ENCODE results near the gene FFAR2. TPM values are rescaled to one million over a fixed set of nuclear protein-coding genes. Genes with fewer than 3 reads are reported as not detected.

Gene FFAR2
- total RNA-seq, 2 donors from 2014 or later = not detected

DNA sequence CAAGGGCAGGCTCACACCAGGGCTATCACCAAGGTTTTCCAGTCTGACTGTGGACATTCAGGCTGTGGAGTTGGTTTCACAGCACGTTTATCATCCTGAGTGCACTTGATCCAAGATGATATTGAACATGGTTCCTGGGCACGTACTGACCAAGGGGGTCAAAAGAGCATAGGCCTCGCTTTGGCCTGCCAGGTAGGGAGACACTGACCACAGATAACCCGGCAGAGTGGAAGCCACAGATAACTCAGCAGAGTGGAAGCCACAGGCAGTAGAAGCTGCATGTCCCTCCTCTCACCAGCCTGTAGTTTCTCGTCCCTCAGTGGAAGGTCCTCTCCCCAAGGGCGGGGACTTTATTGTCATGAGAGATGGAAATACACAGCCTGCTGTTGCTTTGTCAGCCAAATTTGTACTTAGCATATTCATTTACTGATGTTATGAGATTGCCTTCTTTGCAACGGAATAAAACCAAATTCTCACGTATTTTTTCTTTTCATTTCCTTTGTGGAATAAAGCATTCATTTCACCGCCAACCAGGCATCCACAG is 51.0 kb downstream of the FFAR2 start:
- Histone ChIP-seq H3K9ac (ENCODE audit: extremely low read depth, low read length, poor library complexity, severe bottlenecking) (no peak overlapping the region), H3K36me3 (ENCODE audit: control insufficient read depth, insufficient read depth, low read length) (peaks cover 69% of the 10 kb centered on the region), H3K27me3 (ENCODE audit: control insufficient read depth, insufficient read depth, low read length, poor library complexity, severe bottlenecking) (no peaks in the 10 kb centered on the region), H3K4me3 (ENCODE audit: low read length) (no peak overlapping the region), H3K4me1 (ENCODE audit: control insufficient read depth, insufficient read depth, low read length) (no peaks in the 10 kb centered on the region), H3K27ac (ENCODE audit: low read depth, low read length) (no peak overlapping the region), H3K9me3 (ENCODE audit: control insufficient read depth, low read length) (no peaks in the 10 kb centered on the region)
- H3K9me3 Mint-ChIP-seq = no peaks in the 10 kb centered on the region
- H3K27ac Mint-ChIP-seq = no peak overlapping the region
- H3K27me3 Mint-ChIP-seq (ENCODE audit: insufficient read depth) = no peaks in the 10 kb centered on the region
- WGBS, 2 experiments (ENCODE audit: insufficient coverage in 1 of 2, insufficient read length in 1 of 2) = 90 to 91% methylated on average over 8 to 9 of the region's 9 CpGs
- peaks cover 72% of the 10 kb centered on the region for H3K36me3 Mint-ChIP-seq (ENCODE audit: low read depth)
- H3K4me1 Mint-ChIP-seq = peaks cover 23% of the 10 kb centered on the region
- no peak overlapping the region for H3K4me3 Mint-ChIP-seq
- TF ChIP-seq, protein P1, sequence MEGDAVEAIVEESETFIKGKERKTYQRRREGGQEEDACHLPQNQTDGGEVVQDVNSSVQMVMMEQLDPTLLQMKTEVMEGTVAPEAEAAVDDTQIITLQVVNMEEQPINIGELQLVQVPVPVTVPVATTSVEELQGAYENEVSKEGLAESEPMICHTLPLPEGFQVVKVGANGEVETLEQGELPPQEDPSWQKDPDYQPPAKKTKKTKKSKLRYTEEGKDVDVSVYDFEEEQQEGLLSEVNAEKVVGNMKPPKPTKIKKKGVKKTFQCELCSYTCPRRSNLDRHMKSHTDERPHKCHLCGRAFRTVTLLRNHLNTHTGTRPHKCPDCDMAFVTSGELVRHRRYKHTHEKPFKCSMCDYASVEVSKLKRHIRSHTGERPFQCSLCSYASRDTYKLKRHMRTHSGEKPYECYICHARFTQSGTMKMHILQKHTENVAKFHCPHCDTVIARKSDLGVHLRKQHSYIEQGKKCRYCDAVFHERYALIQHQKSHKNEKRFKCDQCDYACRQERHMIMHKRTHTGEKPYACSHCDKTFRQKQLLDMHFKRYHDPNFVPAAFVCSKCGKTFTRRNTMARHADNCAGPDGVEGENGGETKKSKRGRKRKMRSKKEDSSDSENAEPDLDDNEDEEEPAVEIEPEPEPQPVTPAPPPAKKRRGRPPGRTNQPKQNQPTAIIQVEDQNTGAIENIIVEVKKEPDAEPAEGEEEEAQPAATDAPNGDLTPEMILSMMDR (conservative IDR thresholded peaks at IDR 0.05) = no peak
- no peak for DNase-seq

DNA sequence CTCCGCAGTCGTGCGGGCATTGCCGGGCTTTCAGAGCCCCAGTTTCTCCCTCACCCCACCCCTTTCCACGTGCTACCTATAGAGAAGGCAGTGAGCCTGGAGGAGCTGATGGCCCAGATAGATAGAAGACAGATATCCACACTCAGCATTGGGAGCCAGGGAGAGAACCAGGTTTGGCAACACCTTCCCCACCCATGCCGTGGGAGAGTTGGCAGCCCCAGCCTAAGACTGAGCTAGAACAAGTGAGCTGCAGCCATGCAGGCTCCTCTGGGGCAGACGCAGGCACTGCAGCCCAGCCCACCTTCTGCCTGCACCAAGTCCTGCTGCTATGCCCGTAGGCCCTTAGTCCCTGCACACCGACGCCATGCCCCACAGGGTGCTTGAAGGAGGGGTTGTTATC is 52.6 kb downstream of the FFAR2 start:
- Mint-ChIP-seq H3K9me3 (no peaks in the 10 kb centered on the region), H3K4me1 (peaks cover 18% of the 10 kb centered on the region), H3K36me3 (ENCODE audit: low read depth) (peaks cover 88% of the 10 kb centered on the region), H3K4me3 (no peak overlapping the region), H3K27me3 (ENCODE audit: insufficient read depth) (no peaks in the 10 kb centered on the region), H3K27ac (no peak overlapping the region)
- no peaks in the 10 kb centered on the region for H3K27me3 ChIP-seq (ENCODE audit: control insufficient read depth, insufficient read depth, low read length, poor library complexity, severe bottlenecking)
- no peak overlapping the region for H3K9ac ChIP-seq (ENCODE audit: extremely low read depth, low read length, poor library complexity, severe bottlenecking)
- no peak for DNase-seq
- H3K4me1 ChIP-seq (ENCODE audit: control insufficient read depth, insufficient read depth, low read length) = peaks cover 2% of the 10 kb centered on the region
- 96 to 97% methylated on average over 5 to 10 of the region's 10 CpGs for WGBS, 2 experiments (ENCODE audit: insufficient coverage in 1 of 2, insufficient read length in 1 of 2)
- no peak overlapping the region for H3K4me3 ChIP-seq (ENCODE audit: low read length)
- peaks cover 85% of the 10 kb centered on the region for H3K36me3 ChIP-seq (ENCODE audit: control insufficient read depth, insufficient read depth, low read length)
- no peak overlapping the region for H3K27ac ChIP-seq (ENCODE audit: low read depth, low read length)
- no peaks in the 10 kb centered on the region for H3K9me3 ChIP-seq (ENCODE audit: control insufficient read depth, low read length)
- TF ChIP-seq, protein P1 (conservative IDR thresholded peaks at IDR 0.05) = no peak

Other genes starting within 250 kb of the FFAR2 start
- not detected for gene FAM187B, start 219.5 kb upstream of the FFAR2 start, total RNA-seq
- gene LSR, start 199.3 kb upstream of the FFAR2 start, total RNA-seq = 100 to 1,000 TPM; 112 to 170 TPM
- 100 to 1,000 TPM; 111 to 121 TPM for gene USF2, start 179.3 kb upstream of the FFAR2 start, total RNA-seq
- gene HAMP, start 165.7 kb upstream of the FFAR2 start, total RNA-seq = 1 to 10 TPM in 1 of 2 donors, under 1 TPM in 1; 0.35 to 1.3 TPM
- not detected for gene MAG, start 156.1 kb upstream of the FFAR2 start, total RNA-seq
- gene CD22, start 119.1 kb upstream of the FFAR2 start, total RNA-seq = not detected
- gene FFAR1, start 100.4 kb upstream of the FFAR2 start, total RNA-seq = not detected
- gene FFAR3, start 89.8 kb upstream of the FFAR2 start, total RNA-seq = not detected
- gene GPR42, start 77.2 kb upstream of the FFAR2 start, total RNA-seq = not detected
- gene KRTDAP, start 42.2 kb downstream of the FFAR2 start, total RNA-seq = 1 to 10 TPM; 3.4 to 4.2 TPM
- gene DMKN, start 65.4 kb downstream of the FFAR2 start, total RNA-seq = 100 to 1,000 TPM; 430 to 451 TPM
- not detected for gene SBSN, start 80.1 kb downstream of the FFAR2 start, total RNA-seq
- gene GAPDHS, start 85.2 kb downstream of the FFAR2 start, total RNA-seq = not detected
- 100 to 1,000 TPM; 109 to 119 TPM for gene TMEM147, start 97.4 kb downstream of the FFAR2 start, total RNA-seq
- under 1 TPM in 1 of 2 donors, not detected in 1; 0.18 TPM for gene ATP4A, start 115.4 kb downstream of the FFAR2 start, total RNA-seq
- gene PMIS2, start 137.9 kb downstream of the FFAR2 start, total RNA-seq = not detected
- gene HAUS5, start 164.5 kb downstream of the FFAR2 start, total RNA-seq = 10 to 100 TPM; 32.4 to 33.7 TPM
- gene RBM42, start 180.8 kb downstream of the FFAR2 start, total RNA-seq = 10 to 100 TPM; 81.1 to 89.2 TPM
- gene ETV2, start 193.5 kb downstream of the FFAR2 start, total RNA-seq = 1 to 10 TPM; 1.2 to 1.3 TPM
- 100 to 1,000 TPM; 401 to 445 TPM for gene COX6B1, start 200.1 kb downstream of the FFAR2 start, total RNA-seq
- gene UPK1A, start 218.3 kb downstream of the FFAR2 start, total RNA-seq = under 1 TPM; 0.37 to 0.46 TPM